ENCODE measurements around the gene LHCGR. TPM values are rescaled to one million over a fixed set of nuclear protein-coding genes. Genes with fewer than 3 reads are reported as not detected.
"Not testable (repeated sequence)": the region's sequence is repeated elsewhere in the genome, so short reads cannot be mapped to it uniquely, and the experiment has no call there.

Gene LHCGR
- total RNA-seq, 2 experiments from 2014 or later: not detected

- POLR2A ChIA-PET: no interaction called here
- peaks cover 3% of the 10 kb centered on the region for H3K27me3 Mint-ChIP-seq
- DNase-seq: no peak
- no peaks in the 10 kb centered on the region for H3K4me1 Mint-ChIP-seq
- no peak overlapping the region for H3K27ac Mint-ChIP-seq
- CTCF ChIA-PET: no interaction called here
- H3K4me3 Mint-ChIP-seq: no peak overlapping the region
- H3K36me3 Mint-ChIP-seq (ENCODE audit: low read depth): no peaks in the 10 kb centered on the region
- peaks cover 3% of the 10 kb centered on the region for H3K9me3 Mint-ChIP-seq
Measured at GRCh38 chr2:48767330-48767729, 11.8 kb upstream of the LHCGR start.

- H3K9me3 Mint-ChIP-seq: no peaks in the 10 kb centered on the region
- no peak for DNase-seq
- POLR2A ChIA-PET: no interaction called here
- H3K36me3 Mint-ChIP-seq (ENCODE audit: low read depth): no peaks in the 10 kb centered on the region
- no peak overlapping the region for H3K4me3 Mint-ChIP-seq
- H3K27me3 Mint-ChIP-seq: peaks cover 20% of the 10 kb centered on the region
- CTCF ChIA-PET: no interaction called here
- no peaks in the 10 kb centered on the region for H3K4me1 Mint-ChIP-seq
- H3K27ac Mint-ChIP-seq: no peak overlapping the region
Measured at GRCh38 chr2:48760826-48761225, 5.3 kb upstream of the LHCGR start.

- Mint-ChIP-seq H3K9me3 (no peaks in the 10 kb centered on the region), H3K36me3 (ENCODE audit: low read depth) (no peaks in the 10 kb centered on the region), H3K27ac (no peak overlapping the region), H3K4me1 (no peaks in the 10 kb centered on the region), H3K27me3 (peaks cover 28% of the 10 kb centered on the region), H3K4me3 (no peak overlapping the region)
- POLR2A ChIA-PET: interaction anchor here (0.5 kb wide), 1 partner anchor 1422 kb away, joined by 3 read pairs; no protein-coding TSS in a partner anchor
- DNase-seq: no peak
- CTCF ChIA-PET: no interaction called here
Measured at GRCh38 chr2:48759682-48760081, 4.2 kb upstream of the LHCGR start.

GRCh38 chr2:48756289-48756688, 765 bp upstream of the LHCGR start:
- Mint-ChIP-seq H3K4me3 (no peak overlapping the region), H3K9me3 (no peaks in the 10 kb centered on the region), H3K36me3 (ENCODE audit: low read depth) (no peaks in the 10 kb centered on the region), H3K4me1 (peaks cover 6% of the 10 kb centered on the region), H3K27me3 (peaks cover 28% of the 10 kb centered on the region), H3K27ac (no peak overlapping the region)
- DNase-seq: no peak
- ChIA-PET POLR2A (no interaction called here), CTCF (no interaction called here)

GRCh38 chr2:48754874-48755273, 650 bp downstream of the LHCGR start:
- ChIA-PET CTCF (no interaction called here), POLR2A (no interaction called here)
- Mint-ChIP-seq H3K4me3 (no peak overlapping the region), H3K36me3 (ENCODE audit: low read depth) (no peaks in the 10 kb centered on the region), H3K27me3 (peaks cover 28% of the 10 kb centered on the region), H3K9me3 (no peaks in the 10 kb centered on the region), H3K27ac (no peak overlapping the region), H3K4me1 (peaks cover 6% of the 10 kb centered on the region)
- no peak for DNase-seq

- POLR2A ChIA-PET: no interaction called here
- Mint-ChIP-seq H3K4me3 (no peak overlapping the region), H3K4me1 (peaks cover 6% of the 10 kb centered on the region), H3K27ac (no peak overlapping the region), H3K36me3 (ENCODE audit: low read depth) (no peaks in the 10 kb centered on the region), H3K27me3 (peaks cover 28% of the 10 kb centered on the region), H3K9me3 (no peaks in the 10 kb centered on the region)
- CTCF ChIA-PET: no interaction called here
- DNase-seq: no peak
Measured at GRCh38 chr2:48753228-48753627, 2.3 kb downstream of the LHCGR start.

- H3K36me3 Mint-ChIP-seq (ENCODE audit: low read depth): no peaks in the 10 kb centered on the region
- CTCF ChIA-PET: interaction anchor here (0.6 kb wide), 1 partner anchor 142 kb away, joined by 3 read pairs; no protein-coding TSS in a partner anchor
- no peak overlapping the region for H3K27ac Mint-ChIP-seq
- H3K4me1 Mint-ChIP-seq: peaks cover 6% of the 10 kb centered on the region
- H3K9me3 Mint-ChIP-seq: no peaks in the 10 kb centered on the region
- POLR2A ChIA-PET: no interaction called here
- H3K4me3 Mint-ChIP-seq: no peak overlapping the region
- peaks cover 10% of the 10 kb centered on the region for H3K27me3 Mint-ChIP-seq
- DNase-seq: no peak
Measured at GRCh38 chr2:48750128-48750739, 5.3 kb downstream of the LHCGR start.

- ChIA-PET POLR2A (no interaction called here), CTCF (interaction anchor here (0.6 kb wide), 2 partner anchors 133 to 141 kb away, joined by 3 read pairs; no protein-coding TSS in a partner anchor)
- H3K27me3 Mint-ChIP-seq: peaks cover 4% of the 10 kb centered on the region
- no peak overlapping the region for H3K27ac Mint-ChIP-seq
- H3K9me3 Mint-ChIP-seq: no peaks in the 10 kb centered on the region
- peaks cover 6% of the 10 kb centered on the region for H3K4me1 Mint-ChIP-seq
- H3K4me3 Mint-ChIP-seq: no peak overlapping the region
- no peaks in the 10 kb centered on the region for H3K36me3 Mint-ChIP-seq (ENCODE audit: low read depth)
- DNase-seq: no peak
Measured at GRCh38 chr2:48749291-48750127, 6.0 kb downstream of the LHCGR start.

GRCh38 chr2:48747319-48747718, 8.2 kb downstream of the LHCGR start:
- no peak overlapping the region for H3K4me3 Mint-ChIP-seq
- no peak overlapping the region for H3K27ac Mint-ChIP-seq
- H3K36me3 Mint-ChIP-seq (ENCODE audit: low read depth): no peaks in the 10 kb centered on the region

GRCh38 chr2:48739236-48739635, 16.3 kb downstream of the LHCGR start:
- H3K9me3 Mint-ChIP-seq; H3K27me3 Mint-ChIP-seq; H3K4me3 Mint-ChIP-seq; H3K4me1 Mint-ChIP-seq; H3K27ac Mint-ChIP-seq; POLR2A ChIA-PET; CTCF ChIA-PET; DNase-seq; H3K36me3 Mint-ChIP-seq (ENCODE audit: low read depth): not testable (repeated sequence)

More at GRCh38 chr2:48747319-48747718, 8.2 kb downstream of the LHCGR start:
- Mint-ChIP-seq H3K27me3 (no peaks in the 10 kb centered on the region), H3K4me1 (peaks cover 2% of the 10 kb centered on the region), H3K9me3 (no peaks in the 10 kb centered on the region)
- CTCF ChIA-PET: no interaction called here
- no peak for DNase-seq
- POLR2A ChIA-PET: no interaction called here

GRCh38 chr2:48738806-48739205, 16.7 kb downstream of the LHCGR start:
- H3K4me3 Mint-ChIP-seq: no peak overlapping the region
- H3K36me3 Mint-ChIP-seq (ENCODE audit: low read depth): no peaks in the 10 kb centered on the region
- POLR2A ChIA-PET: no interaction called here
- no peaks in the 10 kb centered on the region for H3K27me3 Mint-ChIP-seq
- H3K9me3 Mint-ChIP-seq: no peaks in the 10 kb centered on the region
- CTCF ChIA-PET: no interaction called here
- H3K4me1 Mint-ChIP-seq: no peaks in the 10 kb centered on the region
- DNase-seq: no peak
- no peak overlapping the region for H3K27ac Mint-ChIP-seq

- POLR2A ChIA-PET: no interaction called here
- H3K4me1 Mint-ChIP-seq: no peaks in the 10 kb centered on the region
- H3K27me3 Mint-ChIP-seq: peaks cover 3% of the 10 kb centered on the region
- no peaks in the 10 kb centered on the region for H3K9me3 Mint-ChIP-seq
- H3K36me3 Mint-ChIP-seq (ENCODE audit: low read depth): no peaks in the 10 kb centered on the region
- no peak for DNase-seq
- CTCF ChIA-PET: no interaction called here
- H3K27ac Mint-ChIP-seq: no peak overlapping the region
- H3K4me3 Mint-ChIP-seq: no peak overlapping the region
Measured at GRCh38 chr2:48736251-48736650, 19.3 kb downstream of the LHCGR start.

GRCh38 chr2:48734576-48735303, 20.8 kb downstream of the LHCGR start:
- no peaks in the 10 kb centered on the region for H3K9me3 Mint-ChIP-seq
- DNase-seq: no peak
- no peak overlapping the region for H3K4me3 Mint-ChIP-seq
- H3K27ac Mint-ChIP-seq: no peak overlapping the region
- ChIA-PET POLR2A (no interaction called here), CTCF (no interaction called here)
- no peaks in the 10 kb centered on the region for H3K4me1 Mint-ChIP-seq
- no peaks in the 10 kb centered on the region for H3K36me3 Mint-ChIP-seq (ENCODE audit: low read depth)
- peaks cover 3% of the 10 kb centered on the region for H3K27me3 Mint-ChIP-seq
